ENCODE measurements around the gene SRP14. TPM values are rescaled to one million over a fixed set of nuclear protein-coding genes. Genes with fewer than 3 reads are reported as not detected.
A peak's percentile ranks its signal among the peaks of the same experiment; 100 is the strongest.

SRP14 gene
- total and polyA plus RNA-seq, 9 of the 15 experiments (the other 6 are each of a cell fraction or from before 2014, with no cell fraction given) = 161 to 1,097 (median 402) TPM

DNA sequence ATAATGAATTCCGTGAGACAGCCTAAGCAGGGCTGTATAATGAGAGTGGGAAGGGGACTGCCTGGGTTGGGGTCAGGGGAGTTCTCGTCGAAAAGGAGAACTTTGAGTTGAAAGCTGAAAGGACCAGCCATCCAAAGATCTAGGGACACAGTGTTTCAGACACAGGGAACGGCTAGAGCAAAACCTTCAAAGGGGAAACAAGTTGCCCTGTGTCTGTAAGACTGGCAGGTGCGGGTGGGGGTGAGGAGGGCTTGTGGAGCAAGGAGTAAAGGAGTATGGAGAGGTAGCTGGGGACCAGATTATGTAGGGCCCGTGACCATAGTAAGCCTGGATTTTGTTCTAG lies 1.3 kb upstream of the SRP14 start:
- no peak for DNase-seq (ENCODE audit: extremely low read depth in 1 of 4, low spot score in 3 of 4)
- H3K9me3 ChIP-seq (replicated peaks; ENCODE audit: control insufficient read depth, insufficient read depth, low read depth, low read length) = no peaks in the 10 kb centered on the region
- H3K79me2 ChIP-seq (ENCODE audit: control insufficient read depth, insufficient read depth, low read length) = peaks cover 39% of the 10 kb centered on the region
- POLR2A ChIA-PET = interaction anchor here (0.5 to 1.7 kb wide), 5 partner anchors 10 to 298 kb away, joined by 3 to 9 read pairs (median 4); partner anchors contain the start of gene FSIP1
- H3K4me2 ChIP-seq (ENCODE audit: insufficient read depth, low read length) = peak overlapping the region; percentile 68
- H3K27me3 ChIP-seq (ENCODE audit: control insufficient read depth in 2 of 2, insufficient read depth in 2 of 2, low read length in 2 of 2) = no peaks in the 10 kb centered on the region
- WGBS (ENCODE audit: insufficient coverage, low coverage, missing lambda C conversion rate) = 36% methylated on average over 6 of the region's 6 CpGs
- peaks cover 26% of the 10 kb centered on the region for H3K36me3 ChIP-seq (ENCODE audit: control insufficient read depth, insufficient read depth, low read length)
- ATAC-seq = no peak
- TF ChIP-seq, protein P1, sequence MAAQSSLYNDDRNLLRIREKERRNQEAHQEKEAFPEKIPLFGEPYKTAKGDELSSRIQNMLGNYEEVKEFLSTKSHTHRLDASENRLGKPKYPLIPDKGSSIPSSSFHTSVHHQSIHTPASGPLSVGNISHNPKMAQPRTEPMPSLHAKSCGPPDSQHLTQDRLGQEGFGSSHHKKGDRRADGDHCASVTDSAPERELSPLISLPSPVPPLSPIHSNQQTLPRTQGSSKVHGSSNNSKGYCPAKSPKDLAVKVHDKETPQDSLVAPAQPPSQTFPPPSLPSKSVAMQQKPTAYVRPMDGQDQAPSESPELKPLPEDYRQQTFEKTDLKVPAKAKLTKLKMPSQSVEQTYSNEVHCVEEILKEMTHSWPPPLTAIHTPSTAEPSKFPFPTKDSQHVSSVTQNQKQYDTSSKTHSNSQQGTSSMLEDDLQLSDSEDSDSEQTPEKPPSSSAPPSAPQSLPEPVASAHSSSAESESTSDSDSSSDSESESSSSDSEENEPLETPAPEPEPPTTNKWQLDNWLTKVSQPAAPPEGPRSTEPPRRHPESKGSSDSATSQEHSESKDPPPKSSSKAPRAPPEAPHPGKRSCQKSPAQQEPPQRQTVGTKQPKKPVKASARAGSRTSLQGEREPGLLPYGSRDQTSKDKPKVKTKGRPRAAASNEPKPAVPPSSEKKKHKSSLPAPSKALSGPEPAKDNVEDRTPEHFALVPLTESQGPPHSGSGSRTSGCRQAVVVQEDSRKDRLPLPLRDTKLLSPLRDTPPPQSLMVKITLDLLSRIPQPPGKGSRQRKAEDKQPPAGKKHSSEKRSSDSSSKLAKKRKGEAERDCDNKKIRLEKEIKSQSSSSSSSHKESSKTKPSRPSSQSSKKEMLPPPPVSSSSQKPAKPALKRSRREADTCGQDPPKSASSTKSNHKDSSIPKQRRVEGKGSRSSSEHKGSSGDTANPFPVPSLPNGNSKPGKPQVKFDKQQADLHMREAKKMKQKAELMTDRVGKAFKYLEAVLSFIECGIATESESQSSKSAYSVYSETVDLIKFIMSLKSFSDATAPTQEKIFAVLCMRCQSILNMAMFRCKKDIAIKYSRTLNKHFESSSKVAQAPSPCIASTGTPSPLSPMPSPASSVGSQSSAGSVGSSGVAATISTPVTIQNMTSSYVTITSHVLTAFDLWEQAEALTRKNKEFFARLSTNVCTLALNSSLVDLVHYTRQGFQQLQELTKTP (IDR thresholded peaks at IDR 0.05; ENCODE audit: low read depth in 1 of 2, partially characterized antibody in 2 of 2) = peak in 1 of 2 experiments; percentile 74
- TF ChIP-seq, protein P2, sequence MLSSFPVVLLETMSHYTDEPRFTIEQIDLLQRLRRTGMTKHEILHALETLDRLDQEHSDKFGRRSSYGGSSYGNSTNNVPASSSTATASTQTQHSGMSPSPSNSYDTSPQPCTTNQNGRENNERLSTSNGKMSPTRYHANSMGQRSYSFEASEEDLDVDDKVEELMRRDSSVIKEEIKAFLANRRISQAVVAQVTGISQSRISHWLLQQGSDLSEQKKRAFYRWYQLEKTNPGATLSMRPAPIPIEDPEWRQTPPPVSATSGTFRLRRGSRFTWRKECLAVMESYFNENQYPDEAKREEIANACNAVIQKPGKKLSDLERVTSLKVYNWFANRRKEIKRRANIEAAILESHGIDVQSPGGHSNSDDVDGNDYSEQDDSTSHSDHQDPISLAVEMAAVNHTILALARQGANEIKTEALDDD (IDR thresholded peaks at IDR 0.05) = 0 out of 2 replicates have a peak, but pooled peaks have one; percentile 9
- TF ChIP-seq STAG1 (CRISPR knock-in tag; IDR thresholded peaks at IDR 0.05; ENCODE audit: borderline replicate concordance) = no peak
- peak overlapping the region; percentile 38; the same call in 2 of the 3 replicates for H3K27ac ChIP-seq (ENCODE audit: extremely low read depth, low read depth, low read length)
- peaks cover 12 to 22% of the 10 kb centered on the region in 2 experiments for H3K4me1 ChIP-seq (replicated peaks in 1 of 2; ENCODE audit: control insufficient read depth in 2 of 2, insufficient read depth in 2 of 2, low read length in 2 of 2)
- BruUV-seq (replicated peaks) = no TSS peak
- H3K9ac ChIP-seq (ENCODE audit: insufficient read depth in 1 of 2, low read depth in 2 of 2, low read length in 2 of 2) = peak overlapping the region; percentile 51 to 94; a peak in 3 of 4 replicates
- CTCF ChIA-PET (ENCODE audit: low intra/inter-chr PET ratio) = no interaction called here
- FAIRE-seq = no peak
- H3K9me1 ChIP-seq (ENCODE audit: control insufficient read depth, insufficient read depth, low read length) = no peaks in the 10 kb centered on the region
- peak overlapping the region; percentile 10; the same call in 1 of the 2 replicates for H2AFZ ChIP-seq (ENCODE audit: low read depth, low read length)
- intact Hi-C loops (cut with micrococcal nuclease) (no loop called here), in situ Hi-C loops (cut with MboI) (no loop called here)
- peak overlapping the region; percentile 87 for H3K4me3 ChIP-seq
- no peaks in the 10 kb centered on the region for H4K20me1 ChIP-seq (replicated peaks; ENCODE audit: control insufficient read depth, insufficient read depth, low read length)

All from K562 (cell line).